Kidney (tissue), 14 donors: Measurements from ENCODE around the gene RAVER2. TPM values are rescaled to one million over a fixed set of nuclear protein-coding genes. Genes with fewer than 3 reads are reported as not detected.

ENCODE experiments used
- DNase-seq, 5 donors: peaks; one replicate each; pipeline ENCODE4 v3.0.0-alpha.2; 2013 to 2020
- FAIRE-seq: peaks from 2 replicates; lab custom pipeline; 2012; peaks lifted over from hg19 to GRCh38; lab: Jason Lieb, UNC
- H3K27ac ChIP-seq, 2 donors: one replicate each; pipeline ENCODE4 v1.7.0; 2013; ENCODE audit warnings: low read depth in 2 of 2, low read length in 2 of 2, inconsistent platforms in 1 of 2
- H3K27me3 ChIP-seq: one replicate; pipeline ENCODE4 v1.7.1; 2013; ENCODE audit warnings: low read length, inconsistent platforms; ENCODE audit not compliant: control insufficient read depth, insufficient read depth
- H3K36me3 ChIP-seq, 3 donors: one replicate each; pipeline versions ENCODE4 v1.7.0 to v1.7.1; 2013; ENCODE audit warnings: low read length in 3 of 3, control low read depth in 1 of 3, inconsistent platforms in 1 of 3; ENCODE audit not compliant: insufficient read depth in 3 of 3, control insufficient read depth in 2 of 3
- H3K4me1 ChIP-seq, 3 donors: one replicate each; pipeline versions ENCODE4 v1.7.0 to v1.7.1; 2013; ENCODE audit warnings: low read length in 3 of 3, inconsistent platforms in 1 of 3, low read depth in 1 of 3; ENCODE audit not compliant: control insufficient read depth in 2 of 3, insufficient read depth in 2 of 3
- H3K4me3 ChIP-seq, 3 donors: one replicate each; pipeline versions ENCODE4 v1.7.0 to v1.8.1; 2013; ENCODE audit warnings: low read length in 3 of 3, control low read depth in 1 of 3, inconsistent platforms in 1 of 3
- H3K9ac ChIP-seq, 3 donors: one replicate each; pipeline versions ENCODE4 v1.7.0 to v1.7.1; 2013; ENCODE audit warnings: low read length in 3 of 3, control low read depth in 1 of 3, inconsistent platforms in 1 of 3
- H3K9me3 ChIP-seq, 3 donors: one replicate each; pipeline versions ENCODE4 v1.7.0 to v1.7.1; 2013; ENCODE audit warnings: low read length in 3 of 3, control low read depth in 1 of 3, inconsistent platforms in 1 of 3; ENCODE audit not compliant: control insufficient read depth in 2 of 3, insufficient read depth in 1 of 3
- CTCF ChIP-seq: IDR thresholded peaks from 3 replicates; pipeline ENCODE4 v1.5.1; 2012; ENCODE audit warnings: mild to moderate bottlenecking, moderate library complexity, borderline replicate concordance; ENCODE audit not compliant: insufficient read depth; ENCODE audit errors: extremely low read depth
- intact Hi-C: fragments of 100-400 bp; cut with DNase I; formaldehyde crosslinking; loops from one replicate; pipeline ENCODE4 v1.11.1; 2022
- polyA plus RNA-seq: library from polyadenylated mRNA; stranded (reverse); fragments of 350-450 nt; fragmentation: Illumina TruSeq; extraction: RNeasy Lipid Tissue Mini Kit (QIAGEN cat#74804); gene quantifications from one replicate; pipeline ENCODE4 v1.2.3, GENCODE V29; 2014; ENCODE audit warnings: low read depth, low replicate concordance; ENCODE audit not compliant: insufficient read depth
- total RNA-seq: library from RNA; stranded (reverse); fragmentation: NEBNext Ultra II Directional; extraction: Animal tissue kit (Norgen Biotek cat#: 25700); gene quantifications from one replicate; pipeline ENCODE4 v1.2.1, GENCODE V29; 2021
- donor health status: control.
- donor health status: control.
- donor health status: control.
- donor health status: control.
- donor health status: control.
- donor health status: DM: yes; HTN: yes; CAD: no.
- donor health status: Normal renal cell carcinoma (clear cell type).

RAVER2 gene
- total and polyA plus RNA-seq, 2 donors from 2014 or later, result 7.7 to 9.4 TPM

GRCh38 chr1:64759968-64760367, 15.1 kb downstream of the RAVER2 start:
- intact Hi-C loops, result no loop called here
- Histone ChIP-seq H3K4me1 (peaks cover 0 to under 1% (median 0%) of the 10 kb centered on the region in 3 donors), H3K9me3 (no peaks in the 10 kb centered on the region), H3K4me3 (no peak overlapping the region), H3K27me3 (no peaks in the 10 kb centered on the region), H3K9ac (no peak overlapping the region), H3K27ac (no peak overlapping the region), H3K36me3 (no peaks in the 10 kb centered on the region)
- FAIRE-seq (no peak), DNase-seq (no peak)
- TF ChIP-seq CTCF, result no peak

GRCh38 chr1:64765012-64765411, 20.1 kb downstream of the RAVER2 start:
- FAIRE-seq (no peak), DNase-seq (no peak)
- Histone ChIP-seq H3K36me3 (peaks cover 0 to under 1% (median 0%) of the 10 kb centered on the region in 3 donors), H3K4me1 (no peaks in the 10 kb centered on the region), H3K27ac (no peak overlapping the region), H3K27me3 (no peaks in the 10 kb centered on the region), H3K9ac (no peak overlapping the region), H3K9me3 (no peaks in the 10 kb centered on the region), H3K4me3 (no peak overlapping the region)
- TF ChIP-seq CTCF, result no peak
- intact Hi-C loops, result no loop called here

GRCh38 chr1:64765826-64766225, 21.0 kb downstream of the RAVER2 start:
- intact Hi-C loops, result no loop called here
- Histone ChIP-seq H3K4me1 (no peaks in the 10 kb centered on the region), H3K27me3 (no peaks in the 10 kb centered on the region), H3K27ac (no peak overlapping the region), H3K9ac (no peak overlapping the region), H3K4me3 (no peak overlapping the region), H3K9me3 (no peaks in the 10 kb centered on the region), H3K36me3 (peaks cover 0 to 6% (median 0%) of the 10 kb centered on the region in 3 donors)
- DNase-seq (no peak), FAIRE-seq (no peak)
- no peak for TF ChIP-seq CTCF

GRCh38 chr1:64766429-64766828, 21.6 kb downstream of the RAVER2 start:
- TF ChIP-seq CTCF, result no peak
- Histone ChIP-seq H3K4me1 (no peaks in the 10 kb centered on the region), H3K27me3 (no peaks in the 10 kb centered on the region), H3K9me3 (no peaks in the 10 kb centered on the region), H3K4me3 (no peak overlapping the region), H3K36me3 (peaks cover 0 to 6% (median 0%) of the 10 kb centered on the region in 3 donors), H3K27ac (no peak overlapping the region), H3K9ac (no peak overlapping the region)
- DNase-seq (no peak), FAIRE-seq (no peak)
- intact Hi-C loops, result no loop called here
